Measurements from ENCODE around the gene MRS2.
A peak's percentile ranks its signal among the peaks of the same experiment; 100 is the strongest.
"Not testable (repeated sequence)": the region's sequence is repeated elsewhere in the genome, so short reads cannot be mapped to it uniquely, and the experiment has no call there.

Gene MRS2, protein sequence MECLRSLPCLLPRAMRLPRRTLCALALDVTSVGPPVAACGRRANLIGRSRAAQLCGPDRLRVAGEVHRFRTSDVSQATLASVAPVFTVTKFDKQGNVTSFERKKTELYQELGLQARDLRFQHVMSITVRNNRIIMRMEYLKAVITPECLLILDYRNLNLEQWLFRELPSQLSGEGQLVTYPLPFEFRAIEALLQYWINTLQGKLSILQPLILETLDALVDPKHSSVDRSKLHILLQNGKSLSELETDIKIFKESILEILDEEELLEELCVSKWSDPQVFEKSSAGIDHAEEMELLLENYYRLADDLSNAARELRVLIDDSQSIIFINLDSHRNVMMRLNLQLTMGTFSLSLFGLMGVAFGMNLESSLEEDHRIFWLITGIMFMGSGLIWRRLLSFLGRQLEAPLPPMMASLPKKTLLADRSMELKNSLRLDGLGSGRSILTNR

DNA sequence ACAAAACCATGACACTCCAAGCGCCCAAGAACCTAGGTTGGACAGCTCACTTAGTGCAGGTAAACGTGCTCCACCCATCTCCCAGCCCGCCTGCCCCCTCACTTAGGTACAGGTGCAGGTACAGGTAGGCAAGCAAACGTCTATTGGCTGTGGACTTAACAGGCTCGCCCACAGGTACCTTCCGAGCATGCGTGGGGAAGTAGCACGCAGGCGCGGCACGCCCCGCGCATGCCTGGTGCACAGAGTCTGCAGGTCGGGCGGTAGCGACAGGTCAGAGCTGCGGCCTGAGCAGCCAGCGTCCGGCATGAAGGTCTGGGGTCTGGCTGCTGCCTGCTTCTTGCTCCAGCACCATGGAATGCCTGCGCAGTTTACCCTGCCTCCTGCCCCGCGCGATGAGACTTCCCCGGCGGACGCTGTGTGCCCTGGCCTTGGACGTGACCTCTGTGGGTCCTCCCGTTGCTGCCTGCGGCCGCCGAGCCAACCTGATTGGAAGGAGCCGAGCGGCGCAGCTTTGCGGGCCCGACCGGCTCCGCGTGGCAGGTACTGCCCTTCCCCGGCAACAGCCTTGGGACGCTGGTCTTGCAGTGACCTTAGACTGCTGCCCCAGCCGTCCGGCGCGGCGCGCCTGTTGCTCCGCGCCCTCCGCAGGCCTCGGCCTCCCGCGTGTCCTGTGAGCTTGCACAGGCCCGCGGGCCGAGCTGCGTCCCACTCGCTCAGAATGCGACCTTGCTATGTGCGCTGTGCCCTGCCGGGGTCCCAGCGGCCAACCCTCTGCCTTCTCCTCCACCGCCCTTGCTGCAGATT is at the start of gene MRS2:
Gene MRS2, plus strand, starts transcription at position 240 of the 804 bp plus-strand sequence. Its CDS starts 111 bp downstream, at position 351.
- peak; percentile 90 for DNase-seq

DNA sequence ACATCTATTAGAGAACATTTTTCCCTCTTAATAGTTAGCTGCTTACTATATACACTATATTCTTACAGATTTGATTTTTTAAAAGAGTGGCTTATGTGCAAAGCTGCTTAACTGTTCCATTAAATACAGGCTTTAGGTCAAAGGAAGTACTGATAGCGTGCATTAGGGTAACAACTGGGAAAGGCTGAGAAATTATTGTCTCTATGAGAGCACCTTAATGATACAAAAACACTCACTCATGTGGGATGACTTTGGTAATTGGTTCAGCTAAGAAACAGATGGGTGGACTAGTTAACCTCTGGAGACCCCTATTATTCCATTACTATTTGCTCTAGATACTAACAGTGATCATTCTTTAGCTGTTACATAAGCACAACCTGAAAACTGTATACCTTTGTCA is 48.9 kb upstream of the MRS2 start:
- no peak for DNase-seq

DNA sequence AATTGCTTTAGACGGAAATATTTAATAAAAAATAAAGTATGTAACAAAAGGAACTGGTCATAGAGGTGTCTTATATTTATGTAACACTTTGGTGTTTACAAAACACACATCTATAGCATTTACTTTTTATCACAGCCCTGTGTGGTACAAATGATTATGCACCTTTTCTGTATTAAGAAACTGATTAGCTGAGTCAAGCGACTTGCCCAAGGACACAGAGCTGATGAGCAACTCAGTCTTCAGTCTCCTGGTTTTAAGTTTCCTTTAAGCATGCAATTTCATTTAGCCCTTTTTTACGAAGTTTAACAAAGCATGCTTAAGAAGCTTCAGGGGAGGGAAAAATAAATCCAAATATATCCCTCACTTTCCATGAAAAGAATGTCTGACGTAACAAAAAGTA is 47.3 kb upstream of the MRS2 start:
- DNase-seq, result no peak

DNA sequence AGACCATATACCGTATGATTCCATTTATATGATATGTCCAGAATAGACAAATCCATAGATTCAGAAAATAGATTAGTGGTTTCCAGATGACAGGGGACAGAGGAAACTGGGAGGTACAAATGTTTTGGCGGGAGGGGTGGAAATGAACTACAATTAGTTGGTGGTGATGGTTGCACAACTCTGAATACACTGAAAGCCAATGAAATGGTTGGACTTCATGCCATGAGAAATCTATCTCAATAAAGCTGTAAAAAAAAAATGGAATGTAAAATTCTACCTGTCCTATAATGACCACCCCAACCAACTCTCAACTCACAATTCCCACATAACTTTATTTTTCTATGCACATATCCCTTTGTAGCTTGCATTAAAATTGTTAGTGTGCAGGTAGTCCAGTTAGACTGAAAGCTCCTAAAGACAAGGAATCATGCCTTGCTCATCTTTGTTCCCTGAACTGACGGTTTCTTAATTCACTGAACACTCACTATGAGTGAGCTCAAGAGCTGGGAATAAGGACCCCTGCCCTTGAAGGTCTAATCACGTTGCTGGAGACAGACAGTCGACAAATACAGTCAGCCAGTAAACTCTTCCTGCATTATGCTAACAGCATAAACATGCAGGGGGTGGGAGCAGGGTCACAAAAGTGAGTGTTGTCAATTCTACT is 46.3 kb upstream of the MRS2 start:
- no peak for DNase-seq

DNA sequence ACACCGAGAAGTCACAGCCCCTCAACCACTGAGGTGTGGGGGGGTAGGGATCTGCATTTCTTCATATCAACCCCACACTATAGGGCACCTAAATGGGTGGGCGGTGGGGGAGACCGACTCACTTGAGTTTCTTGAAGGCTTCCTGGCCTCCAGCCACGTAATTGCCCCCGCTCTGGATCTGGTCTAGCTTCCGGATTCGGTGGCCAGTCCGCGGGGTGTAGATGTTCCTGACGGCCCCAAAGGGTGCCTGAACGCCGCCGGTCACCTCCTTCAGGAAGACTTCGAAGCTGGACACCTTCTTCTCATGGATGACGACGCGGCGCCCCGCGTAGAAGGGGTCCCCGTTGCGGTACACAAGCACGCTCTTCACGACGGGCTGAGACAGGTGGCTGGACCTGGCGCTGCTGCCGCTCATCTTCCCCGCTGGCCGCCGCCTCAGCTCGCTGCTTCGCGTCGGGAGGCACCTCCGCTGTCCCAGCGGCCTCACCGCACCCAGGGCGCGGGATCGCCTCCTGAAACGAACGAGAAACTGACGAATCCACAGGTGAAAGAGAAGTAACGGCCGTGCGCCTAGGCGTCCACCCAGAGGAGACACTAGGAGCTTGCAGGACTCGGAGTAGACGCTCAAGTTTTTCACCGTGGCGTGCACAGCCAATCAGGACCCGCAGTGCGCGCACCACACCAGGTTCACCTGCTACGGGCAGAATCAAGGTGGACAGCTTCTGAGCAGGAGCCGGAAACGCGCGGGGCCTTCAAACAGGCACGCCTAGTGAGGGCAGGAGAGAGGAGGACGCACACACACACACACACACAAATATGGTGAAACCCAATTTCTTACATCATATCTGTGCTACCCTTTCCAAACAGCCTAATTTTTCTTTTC is 45.2 kb upstream of the MRS2 start, which contains the start of gene DCDC2:
Gene DCDC2, minus strand, starts transcription at position 724 of the 883 bp plus-strand sequence. Its CDS starts 309 bp downstream, at position 415.
- DNase-seq, result peak; percentile 42

DNA sequence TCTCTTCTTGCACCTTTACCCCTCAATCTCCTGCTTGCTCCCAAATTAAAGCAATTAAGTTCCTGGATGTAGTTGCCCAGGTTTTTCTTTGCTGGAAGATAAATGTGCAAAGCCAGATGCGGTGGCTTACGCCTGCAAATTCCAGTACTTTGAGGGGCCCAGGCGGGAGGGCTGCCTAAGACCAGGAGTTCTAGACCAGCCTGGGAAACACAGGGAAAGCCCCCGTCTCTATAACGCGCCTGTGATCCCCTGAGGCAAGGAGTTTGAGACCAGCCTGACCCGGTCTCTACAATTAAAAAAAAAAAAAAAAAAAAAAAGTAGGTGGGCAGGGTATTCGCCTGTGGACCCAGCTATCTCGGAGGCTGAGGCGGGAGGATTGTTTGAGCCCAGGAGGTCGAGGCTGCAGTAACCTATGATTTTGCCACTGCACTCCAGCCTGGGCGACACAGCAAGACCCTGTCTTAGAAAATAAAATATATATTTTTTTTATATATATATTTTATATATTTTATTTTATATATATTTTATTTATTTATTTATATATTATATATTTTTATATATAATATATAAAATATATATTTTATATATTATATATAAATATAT is 44.4 kb upstream of the MRS2 start:
- no peak for DNase-seq

DNA sequence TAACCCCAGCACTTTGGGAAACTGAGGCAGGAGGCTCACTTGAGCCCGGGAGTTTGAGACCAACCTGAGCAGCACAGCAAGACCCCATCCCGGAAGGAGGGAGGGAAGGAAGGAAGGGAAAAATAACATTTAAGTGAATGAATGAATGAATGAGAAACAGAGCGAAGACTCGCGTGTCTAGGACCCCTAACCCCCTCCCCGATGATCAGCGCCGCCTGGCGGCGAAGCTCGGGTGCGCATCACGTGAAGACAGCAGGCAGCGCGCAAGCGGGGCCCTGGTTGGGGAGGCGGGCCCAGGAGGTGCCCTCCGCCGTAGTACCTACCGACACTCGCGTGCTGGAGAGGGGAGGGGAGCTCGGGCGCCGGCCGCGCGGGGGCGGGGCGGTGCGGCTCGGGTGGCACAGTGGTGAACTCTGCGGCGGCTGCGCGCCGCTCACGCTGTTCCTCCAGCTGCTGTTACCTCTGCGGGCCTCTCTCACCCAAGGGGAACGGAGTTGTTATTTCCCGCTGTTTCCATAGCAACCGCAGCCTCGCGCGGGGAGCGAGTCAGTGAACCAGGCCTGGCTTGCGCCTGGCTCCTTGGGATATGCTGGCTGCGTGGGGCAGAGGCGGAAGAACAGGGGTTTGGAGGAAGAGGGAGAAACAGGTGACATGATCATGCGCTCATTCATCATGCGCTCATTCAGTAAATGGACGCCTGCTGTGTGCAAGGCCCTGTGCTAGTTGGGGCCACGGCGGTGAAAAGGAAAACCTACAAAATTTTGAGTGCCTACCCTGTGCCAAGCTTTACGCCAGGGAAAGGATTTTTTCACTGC is 42.9 kb upstream of the MRS2 start:
- peak; percentile 92 for DNase-seq

DNA sequence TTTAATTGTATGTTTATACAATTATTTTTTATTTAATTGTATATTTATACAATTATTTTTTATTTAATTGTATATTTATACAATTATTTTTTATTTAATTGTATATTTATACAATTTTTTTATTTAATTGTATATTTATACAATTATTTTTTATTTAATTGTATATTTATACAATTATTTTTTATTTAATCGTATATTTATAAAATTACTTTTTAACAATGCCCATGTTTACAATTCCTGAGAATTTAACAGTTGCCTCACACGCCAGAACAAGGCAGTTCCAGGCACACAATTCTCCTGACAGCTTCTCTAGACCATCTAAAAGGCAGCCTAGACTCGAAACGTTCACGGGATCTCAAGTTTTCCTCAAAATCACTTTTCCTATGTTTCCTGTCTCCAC is 40.4 kb upstream of the MRS2 start:
- DNase-seq, result not testable (repeated sequence)

DNA sequence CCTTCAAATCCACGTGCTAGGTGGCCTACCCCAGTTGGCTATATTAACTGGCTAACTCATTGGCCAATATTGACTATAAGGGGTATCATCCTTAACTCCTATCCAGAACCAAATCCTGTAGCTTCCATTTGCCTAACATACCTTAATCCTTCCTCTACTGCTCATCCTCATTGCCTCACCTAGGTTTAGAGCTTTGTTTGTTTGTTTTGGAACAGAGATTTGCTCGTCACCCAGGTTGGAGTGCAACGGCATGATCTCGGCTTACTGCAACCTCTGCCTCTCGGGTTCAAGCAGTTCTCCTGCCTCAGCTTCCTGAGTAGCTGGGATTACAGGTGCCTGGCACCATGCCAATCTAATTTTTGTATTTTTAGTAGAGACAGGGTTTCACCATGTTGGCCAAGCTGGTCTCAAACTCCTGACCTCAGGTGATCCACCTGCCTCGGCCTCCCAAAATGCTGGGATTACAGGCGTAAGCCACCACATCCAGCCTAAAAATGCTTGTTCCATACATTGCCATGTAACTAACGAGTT is 37.6 kb upstream of the MRS2 start:
- not testable (repeated sequence) for DNase-seq

DNA sequence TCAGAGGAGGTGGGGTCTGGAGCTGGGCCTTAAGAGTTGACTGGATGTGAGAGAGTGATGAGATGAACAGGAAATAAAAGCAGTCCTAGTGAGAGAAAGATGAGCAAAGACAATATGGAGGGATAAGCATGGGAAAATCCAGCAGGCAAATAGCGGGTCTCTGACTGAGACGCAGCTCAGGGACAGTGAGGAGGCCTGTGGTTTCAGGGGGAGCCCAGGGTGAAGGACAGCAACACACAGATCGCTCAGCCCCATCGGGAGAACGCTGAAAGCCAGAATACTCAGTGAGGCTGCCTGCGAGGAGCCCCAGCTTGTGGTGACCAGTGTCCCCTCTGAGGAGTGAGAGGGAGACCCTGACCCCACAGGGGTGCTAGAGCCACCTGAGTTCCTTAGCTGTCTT is 28.1 kb upstream of the MRS2 start:
- DNase-seq, result no peak

DNA sequence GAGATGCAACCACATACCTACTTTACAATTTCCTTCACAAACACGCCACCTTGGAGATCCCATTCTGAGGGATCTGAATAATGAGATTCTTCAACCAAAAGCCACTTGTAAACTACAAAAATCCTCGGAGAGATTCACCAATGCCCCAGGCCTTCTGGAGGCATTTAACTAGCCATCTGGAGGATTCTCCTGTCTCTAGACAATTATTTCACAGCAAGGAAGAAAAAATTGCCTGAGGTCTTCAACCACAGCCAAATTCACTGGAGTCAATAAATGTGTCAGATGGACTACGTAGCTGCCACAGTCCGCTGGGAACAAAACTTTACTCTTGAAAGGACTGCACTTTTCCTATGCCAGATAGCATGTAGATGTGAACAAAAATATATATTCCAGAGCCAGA is 25.9 kb upstream of the MRS2 start:
- DNase-seq, result no peak

DNA sequence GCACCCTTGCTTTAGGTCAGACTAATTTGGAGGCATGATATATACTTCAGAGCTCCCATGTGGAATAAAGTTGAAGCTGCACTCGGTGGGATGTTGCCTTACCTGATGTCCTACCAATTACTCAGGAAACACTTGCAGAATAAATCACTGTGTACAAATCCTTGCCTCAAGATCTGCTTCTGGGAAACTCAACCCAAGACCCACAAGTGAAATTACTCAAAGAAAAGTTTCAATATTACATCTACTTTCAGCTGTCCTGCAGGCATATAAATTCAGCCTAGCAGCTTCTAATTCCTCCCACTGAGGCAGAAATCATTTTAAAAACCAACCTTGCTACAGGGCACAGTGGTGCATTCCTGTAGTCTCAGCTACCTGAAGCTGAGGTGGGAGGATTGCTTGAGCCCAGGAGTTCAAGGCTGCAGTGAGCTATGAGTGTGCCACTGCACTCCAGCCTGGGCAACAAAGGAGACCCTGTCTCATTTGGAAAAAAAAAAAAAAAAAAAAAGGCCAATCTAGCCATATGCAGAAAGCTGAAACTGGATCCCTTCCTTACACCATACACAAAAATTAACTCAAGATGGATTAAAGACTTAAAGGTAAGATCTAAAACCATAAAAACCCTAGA is 24.2 kb upstream of the MRS2 start:
- DNase-seq, result no peak

DNA sequence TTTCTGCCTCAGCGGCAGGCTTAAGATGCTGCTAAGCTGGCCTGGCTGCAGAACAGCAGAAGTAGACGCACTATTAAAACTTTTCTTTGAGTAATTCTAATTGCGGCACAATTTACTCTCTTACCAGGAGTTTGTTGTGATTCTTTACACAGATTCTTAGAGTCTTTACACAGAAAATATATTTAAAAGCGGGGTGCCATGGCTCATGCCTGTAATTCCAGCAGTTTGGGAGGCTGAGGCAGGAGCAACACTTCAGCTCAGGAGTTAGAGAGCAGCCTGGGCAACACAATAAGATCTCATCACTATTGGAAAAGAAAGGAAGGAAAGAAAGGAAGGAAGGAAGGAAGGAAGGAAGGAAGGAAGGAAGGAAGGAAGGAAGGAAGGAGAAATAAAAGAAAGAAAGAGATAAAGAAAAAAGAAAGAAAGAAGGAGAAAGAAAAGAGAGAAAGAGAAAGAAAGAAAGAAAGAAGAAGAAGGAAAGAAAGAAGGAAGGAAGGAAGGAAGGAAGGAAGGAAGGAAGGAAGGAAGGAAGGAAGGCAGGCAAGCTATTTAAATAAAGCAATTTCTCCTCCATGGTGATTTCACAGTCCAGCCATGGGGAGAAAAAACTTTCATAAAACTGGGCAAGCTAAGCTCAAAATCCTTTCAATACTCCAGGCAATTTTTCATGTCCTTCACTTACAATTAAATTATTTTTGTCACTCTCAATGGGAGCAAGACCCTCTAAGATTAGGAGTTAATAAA is 21.1 kb upstream of the MRS2 start:
- DNase-seq, result no peak

DNA sequence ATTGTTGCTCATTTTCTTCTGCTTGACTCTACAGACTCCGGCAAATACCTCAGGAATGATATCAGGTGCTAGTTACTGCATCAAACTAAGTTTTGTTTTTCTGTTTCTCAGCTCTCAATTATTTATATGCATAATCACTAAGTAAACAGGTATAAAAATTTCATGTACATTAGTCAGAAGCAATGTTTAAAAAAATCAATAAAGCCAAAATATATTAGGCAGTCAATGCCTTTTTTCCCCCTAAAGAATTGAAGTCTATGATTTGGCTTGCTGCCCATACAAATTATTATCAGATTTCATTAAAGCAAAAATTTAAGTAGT is 20.6 kb upstream of the MRS2 start:
- no peak for DNase-seq

DNA sequence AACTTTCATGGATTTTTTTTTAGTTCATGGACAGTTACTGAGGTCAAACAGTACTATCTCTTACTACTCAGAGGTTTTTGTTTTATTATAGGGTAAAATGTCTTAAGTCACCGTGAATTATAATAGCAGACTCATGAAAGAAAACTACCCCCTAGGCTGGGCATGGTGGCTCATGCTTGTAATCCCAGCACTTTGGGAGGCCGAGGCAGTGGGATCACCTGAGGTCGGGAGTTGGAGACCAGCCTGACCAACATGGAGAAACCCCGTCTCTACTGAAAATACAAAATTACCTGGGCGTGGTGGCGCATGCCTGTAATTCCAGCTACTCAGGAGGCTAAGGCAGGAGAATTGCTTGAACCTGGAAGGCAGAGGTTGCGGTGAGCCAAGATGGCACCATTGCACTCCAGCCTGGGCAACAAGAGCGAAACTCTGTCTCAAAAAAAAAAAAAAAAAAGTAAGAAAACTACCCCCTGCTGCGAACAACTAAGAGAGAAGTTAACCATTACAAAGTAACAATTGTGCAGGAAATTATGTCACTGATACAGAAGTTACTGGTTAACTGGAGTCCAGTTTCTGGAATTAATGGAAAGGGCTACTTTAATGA is 19.7 kb upstream of the MRS2 start:
- not testable (repeated sequence) for DNase-seq

DNA sequence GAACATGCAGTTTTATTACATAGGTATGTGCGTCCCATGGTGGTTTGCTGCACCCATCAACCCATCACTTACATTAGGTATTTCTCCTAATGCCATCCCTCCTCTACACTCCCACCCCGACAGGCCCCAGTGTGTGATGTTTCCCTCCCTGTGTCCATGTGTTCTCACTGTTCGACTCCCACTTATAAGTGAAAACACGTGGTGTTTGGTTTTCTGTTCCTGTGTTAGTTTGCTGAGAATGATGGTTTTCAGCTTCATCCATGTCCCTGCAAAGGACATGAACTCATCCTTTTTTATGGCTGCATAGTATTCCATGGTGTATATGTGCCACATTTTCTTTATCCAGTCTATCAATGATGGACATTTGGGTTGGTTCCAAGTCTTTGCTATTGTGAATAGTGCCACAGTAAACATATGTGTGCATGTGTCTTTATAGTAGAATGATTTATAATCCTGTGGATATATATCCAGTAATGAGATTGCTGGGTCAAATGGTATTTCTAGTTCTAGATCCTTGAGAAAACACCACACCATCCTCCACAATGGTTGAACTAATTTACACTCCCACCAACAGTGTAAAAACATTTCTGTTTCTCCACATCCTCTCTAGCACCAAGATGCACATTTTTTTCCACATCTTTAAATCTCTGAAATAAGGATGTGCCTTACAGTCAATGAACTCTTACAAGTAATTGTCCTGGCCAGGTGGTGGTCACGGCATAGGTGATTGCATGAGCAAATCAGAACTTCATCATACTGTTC is 18.2 kb upstream of the MRS2 start:
- DNase-seq, result not testable (repeated sequence)

DNA sequence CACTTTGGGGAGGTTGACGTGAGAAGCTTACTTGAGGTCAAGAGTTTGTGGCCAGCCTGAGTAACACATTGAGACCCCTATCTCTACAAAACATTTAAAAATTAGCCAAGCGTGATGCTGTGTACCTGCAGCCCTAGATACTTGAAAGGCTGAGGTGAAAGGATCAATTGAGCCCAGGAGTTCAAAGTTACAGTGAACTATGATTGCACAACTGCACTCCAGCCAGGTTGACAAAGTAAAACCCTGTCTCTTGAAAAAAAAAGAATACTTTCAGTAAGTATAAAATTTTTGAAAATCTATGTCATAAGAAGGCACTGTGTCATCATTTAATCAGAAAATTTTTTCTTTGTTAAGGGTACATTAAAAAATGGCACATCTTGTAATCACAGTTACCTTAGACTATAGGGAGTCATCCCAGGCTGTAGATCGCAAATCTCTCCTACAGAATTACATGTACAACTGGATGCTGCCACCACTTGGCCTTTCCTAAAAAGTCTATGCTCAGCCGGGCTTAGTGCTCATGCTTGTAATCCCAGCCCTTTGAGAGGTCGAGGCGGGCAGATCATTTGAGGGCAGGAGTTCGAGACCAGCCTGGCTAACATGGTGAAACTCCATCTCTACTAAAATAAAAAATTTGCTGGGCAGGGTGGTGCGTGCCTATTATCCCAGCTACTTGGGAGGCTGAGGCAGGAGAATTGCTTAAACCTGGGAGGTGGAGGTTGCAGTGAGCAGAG is 17.0 kb upstream of the MRS2 start:
- no peak for DNase-seq

DNA sequence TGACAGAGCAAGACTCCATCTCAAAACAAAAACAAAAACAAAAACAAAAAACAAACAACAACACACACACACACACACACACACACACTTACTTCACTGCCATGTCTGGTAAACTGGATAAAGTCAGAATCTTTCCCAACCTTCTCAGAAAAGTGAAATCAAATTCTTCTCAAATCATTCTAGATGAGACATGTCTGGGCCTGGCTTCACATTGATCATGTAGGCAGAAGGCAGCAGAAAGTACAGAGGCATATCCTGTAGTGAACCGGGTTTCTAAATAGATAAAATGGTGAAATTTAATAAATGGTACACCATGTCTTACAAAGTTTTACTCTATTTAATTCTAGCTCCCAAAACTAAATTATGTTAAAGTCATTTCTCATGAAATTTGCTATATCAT is 14.9 kb upstream of the MRS2 start:
- DNase-seq, result no peak

All from hematopoietic multipotent progenitor cell treated with erythropoietin and hydrocortisone succinate and interleukin-3 and kit ligand, for 4 days (in vitro differentiated cells).